Astrocyte of the cerebellum (primary cell): ENCODE data around the gene APBA1.

ENCODE experiments used
- DNase-seq: peaks from one replicate; pipeline ENCODE4 v3.0.0-alpha.2; 2011; ENCODE audit warnings: low read depth
- H3K4me3 ChIP-seq: 2 replicates; pipeline ENCODE4 v1.5.1; 2011; ENCODE audit warnings: mild to moderate bottlenecking, low read depth, low read length, moderate library complexity
- CTCF ChIP-seq: IDR thresholded peaks from 2 replicates; pipeline ENCODE4 v1.5.1; 2012; ENCODE audit warnings: low read length, low read depth, moderate library complexity, mild to moderate bottlenecking; ENCODE audit errors: missing control alignments
- in situ Hi-C: cut with HindIII; loops from 2 replicates; pipeline ENCODE4 v1.10.0; 2017; ENCODE audit warnings: low sequenced_read_pairs

The APBA1 gene

GRCh38 chr9:69380811-69381210 lies 291.4 kb downstream of the APBA1 start:
- no peak for TF ChIP-seq CTCF
- no peak for DNase-seq
- in situ Hi-C loops = loop anchor here (5.0 to 25.0 kb wide), 3 partner anchors 34 to 194 kb away; no protein-coding TSS in a partner anchor
- no peak overlapping the region for H3K4me3 ChIP-seq

GRCh38 chr9:69380301-69380700 lies 291.9 kb downstream of the APBA1 start:
- in situ Hi-C loops = loop anchor here (5.0 to 25.0 kb wide), 3 partner anchors 33 to 193 kb away; no protein-coding TSS in a partner anchor
- no peak for DNase-seq
- no peak for TF ChIP-seq CTCF
- no peak overlapping the region for H3K4me3 ChIP-seq

GRCh38 chr9:69379270-69379982 lies 292.7 kb downstream of the APBA1 start:
- in situ Hi-C loops = loop anchor here (25.0 kb wide), 2 partner anchors 92 to 192 kb away; no protein-coding TSS in a partner anchor
- no peak overlapping the region for H3K4me3 ChIP-seq
- no peak for DNase-seq
- no peak for TF ChIP-seq CTCF

GRCh38 chr9:69377981-69378380 lies 294.2 kb downstream of the APBA1 start:
- no peak for DNase-seq
- no peak for TF ChIP-seq CTCF
- in situ Hi-C loops = loop anchor here (25.0 kb wide), 2 partner anchors 91 to 191 kb away; no protein-coding TSS in a partner anchor
- no peak overlapping the region for H3K4me3 ChIP-seq
